ENCODE measurements around the gene AEBP2. TPM values are rescaled to one million over a fixed set of nuclear protein-coding genes. Genes with fewer than 3 reads are reported as not detected.

AEBP2 gene
- total and polyA plus RNA-seq, 2 of the 13 experiments (the other 11 are each of a cell fraction or from before 2014, with no cell fraction given), result 9.2 to 17.9 TPM

DNA sequence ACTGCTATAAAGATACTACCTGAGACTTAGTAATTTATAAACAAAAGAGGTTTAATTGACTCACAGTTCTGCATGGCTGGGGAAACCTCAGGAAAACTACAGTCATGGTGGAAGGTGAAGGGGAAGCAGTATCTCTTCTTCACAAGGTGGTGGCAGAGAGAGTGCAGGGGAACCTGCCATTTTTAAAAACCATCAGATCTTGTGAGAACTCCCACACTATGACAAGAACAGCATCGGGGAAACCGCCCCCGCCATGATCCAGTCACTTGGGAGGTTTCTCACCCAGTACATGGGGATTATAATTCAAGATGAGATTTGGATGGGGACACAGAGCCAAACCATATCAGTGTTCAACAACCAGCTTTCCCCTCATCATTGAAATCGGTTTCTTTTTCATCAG is 49.9 kb downstream of the AEBP2 start (continued):
- TF ChIP-seq ERF (CRISPR knock-in tag; IDR thresholded peaks at IDR 0.05), result no peak

DNA sequence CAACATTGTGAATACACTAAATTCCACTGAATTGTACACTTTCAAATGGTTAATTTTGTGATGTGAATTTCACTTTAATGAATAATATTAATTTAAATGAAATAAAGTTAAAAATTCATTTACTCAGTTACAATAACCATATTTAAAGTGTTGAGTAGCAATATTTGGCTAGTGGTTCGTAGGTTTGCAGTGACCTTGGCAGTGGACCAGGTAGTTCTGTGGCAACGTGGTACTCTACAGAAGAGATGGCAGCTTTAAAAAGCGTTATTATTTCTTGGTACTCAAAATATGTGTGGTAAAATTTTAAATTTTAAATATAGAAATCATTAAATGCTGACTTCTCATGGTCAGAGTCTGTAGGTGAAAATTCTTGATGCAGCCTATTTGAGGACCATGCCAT is 51.6 kb downstream of the AEBP2 start:
- Histone ChIP-seq H3K4me3 (replicated peaks in 1 of 3; ENCODE audit: insufficient read depth in 1 of 3, low read depth in 2 of 3, low read length in 3 of 3) (no peak overlapping the region), H3K9ac (ENCODE audit: insufficient read depth, low read depth, low read length) (no peak overlapping the region), H3K4me2 (ENCODE audit: low read depth, low read length) (no peak overlapping the region), H3K27ac (ENCODE audit: extremely low read length, insufficient read depth, low read length) (no peak overlapping the region), H4K20me1 (ENCODE audit: insufficient read depth, low read length) (no peaks in the 10 kb centered on the region), H3K4me1 (ENCODE audit: insufficient read depth, low read length) (no peaks in the 10 kb centered on the region), H3K36me3 (replicated peaks in 1 of 2; ENCODE audit: control insufficient read depth in 1 of 2, insufficient read depth in 2 of 2, low read length in 2 of 2) (peaks cover 0 to 27% of the 10 kb centered on the region in 2 experiments; a peak in 4 of 5 replicates), H2AFZ (ENCODE audit: low read length) (no peak overlapping the region), H3K27me3 (ENCODE audit: control insufficient read depth in 1 of 2, insufficient read depth in 2 of 2, low read length in 2 of 2) (no peaks in the 10 kb centered on the region), H3K9me3 (ENCODE audit: low read length) (no peaks in the 10 kb centered on the region), H3K79me2 (ENCODE audit: insufficient read depth, low read length) (peaks cover 26% of the 10 kb centered on the region)
- DNase-seq (ENCODE audit: low spot score) (no peak), FAIRE-seq (no peak), ATAC-seq (no peak)
- in situ Hi-C loops (cut with HindIII; ENCODE audit: extremely low pct_ligation_motif_present, low pct_unique_long_range_greater_than_20kb), result no loop called here
- intact Hi-C loops (cut with micrococcal nuclease; ENCODE audit: unreplicated experiment), result no loop called here
- BruUV-seq (replicated peaks), result no TSS peak
- CTCF ChIA-PET (ENCODE audit: low intra/inter-chr PET ratio, low total read pairs), result no interaction called here
- WGBS (ENCODE audit: low lambda C conversion rate), result 99% methylated on average over 3 of the region's 3 CpGs
- POLR2A ChIA-PET, result no interaction called here
- no peak for TF ChIP-seq SKI (IDR thresholded peaks at IDR 0.05; ENCODE audit: partially characterized antibody)
- TF ChIP-seq MXD4 (CRISPR knock-in tag; IDR thresholded peaks at IDR 0.05), result no peak
- TF ChIP-seq, protein P1, sequence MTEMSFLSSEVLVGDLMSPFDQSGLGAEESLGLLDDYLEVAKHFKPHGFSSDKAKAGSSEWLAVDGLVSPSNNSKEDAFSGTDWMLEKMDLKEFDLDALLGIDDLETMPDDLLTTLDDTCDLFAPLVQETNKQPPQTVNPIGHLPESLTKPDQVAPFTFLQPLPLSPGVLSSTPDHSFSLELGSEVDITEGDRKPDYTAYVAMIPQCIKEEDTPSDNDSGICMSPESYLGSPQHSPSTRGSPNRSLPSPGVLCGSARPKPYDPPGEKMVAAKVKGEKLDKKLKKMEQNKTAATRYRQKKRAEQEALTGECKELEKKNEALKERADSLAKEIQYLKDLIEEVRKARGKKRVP (CRISPR knock-in tag; IDR thresholded peaks at IDR 0.05), result no peak
- no peak for TF ChIP-seq ZSCAN30 (CRISPR knock-in tag; IDR thresholded peaks at IDR 0.05)
- no peak for TF ChIP-seq RORA (CRISPR knock-in tag; IDR thresholded peaks at IDR 0.05)
- TF ChIP-seq, protein P2, sequence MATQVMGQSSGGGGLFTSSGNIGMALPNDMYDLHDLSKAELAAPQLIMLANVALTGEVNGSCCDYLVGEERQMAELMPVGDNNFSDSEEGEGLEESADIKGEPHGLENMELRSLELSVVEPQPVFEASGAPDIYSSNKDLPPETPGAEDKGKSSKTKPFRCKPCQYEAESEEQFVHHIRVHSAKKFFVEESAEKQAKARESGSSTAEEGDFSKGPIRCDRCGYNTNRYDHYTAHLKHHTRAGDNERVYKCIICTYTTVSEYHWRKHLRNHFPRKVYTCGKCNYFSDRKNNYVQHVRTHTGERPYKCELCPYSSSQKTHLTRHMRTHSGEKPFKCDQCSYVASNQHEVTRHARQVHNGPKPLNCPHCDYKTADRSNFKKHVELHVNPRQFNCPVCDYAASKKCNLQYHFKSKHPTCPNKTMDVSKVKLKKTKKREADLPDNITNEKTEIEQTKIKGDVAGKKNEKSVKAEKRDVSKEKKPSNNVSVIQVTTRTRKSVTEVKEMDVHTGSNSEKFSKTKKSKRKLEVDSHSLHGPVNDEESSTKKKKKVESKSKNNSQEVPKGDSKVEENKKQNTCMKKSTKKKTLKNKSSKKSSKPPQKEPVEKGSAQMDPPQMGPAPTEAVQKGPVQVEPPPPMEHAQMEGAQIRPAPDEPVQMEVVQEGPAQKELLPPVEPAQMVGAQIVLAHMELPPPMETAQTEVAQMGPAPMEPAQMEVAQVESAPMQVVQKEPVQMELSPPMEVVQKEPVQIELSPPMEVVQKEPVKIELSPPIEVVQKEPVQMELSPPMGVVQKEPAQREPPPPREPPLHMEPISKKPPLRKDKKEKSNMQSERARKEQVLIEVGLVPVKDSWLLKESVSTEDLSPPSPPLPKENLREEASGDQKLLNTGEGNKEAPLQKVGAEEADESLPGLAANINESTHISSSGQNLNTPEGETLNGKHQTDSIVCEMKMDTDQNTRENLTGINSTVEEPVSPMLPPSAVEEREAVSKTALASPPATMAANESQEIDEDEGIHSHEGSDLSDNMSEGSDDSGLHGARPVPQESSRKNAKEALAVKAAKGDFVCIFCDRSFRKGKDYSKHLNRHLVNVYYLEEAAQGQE (IDR thresholded peaks at IDR 0.05; ENCODE audit: borderline replicate concordance in 1 of 2, low read depth in 1 of 2, low read length in 2 of 2), result no peak
- TF ChIP-seq ZNF460 (CRISPR knock-in tag; IDR thresholded peaks at IDR 0.05; ENCODE audit: borderline replicate concordance), result no peak
- TF ChIP-seq NKX3-1 (CRISPR knock-in tag; IDR thresholded peaks at IDR 0.05), result no peak
- TF ChIP-seq, protein P3, sequence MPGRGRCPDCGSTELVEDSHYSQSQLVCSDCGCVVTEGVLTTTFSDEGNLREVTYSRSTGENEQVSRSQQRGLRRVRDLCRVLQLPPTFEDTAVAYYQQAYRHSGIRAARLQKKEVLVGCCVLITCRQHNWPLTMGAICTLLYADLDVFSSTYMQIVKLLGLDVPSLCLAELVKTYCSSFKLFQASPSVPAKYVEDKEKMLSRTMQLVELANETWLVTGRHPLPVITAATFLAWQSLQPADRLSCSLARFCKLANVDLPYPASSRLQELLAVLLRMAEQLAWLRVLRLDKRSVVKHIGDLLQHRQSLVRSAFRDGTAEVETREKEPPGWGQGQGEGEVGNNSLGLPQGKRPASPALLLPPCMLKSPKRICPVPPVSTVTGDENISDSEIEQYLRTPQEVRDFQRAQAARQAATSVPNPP (CRISPR knock-in tag; IDR thresholded peaks at IDR 0.05), result no peak
- no peak for TF ChIP-seq ZNF256 (CRISPR knock-in tag; conservative IDR thresholded peaks at IDR 0.05)
- TF ChIP-seq, protein P4, sequence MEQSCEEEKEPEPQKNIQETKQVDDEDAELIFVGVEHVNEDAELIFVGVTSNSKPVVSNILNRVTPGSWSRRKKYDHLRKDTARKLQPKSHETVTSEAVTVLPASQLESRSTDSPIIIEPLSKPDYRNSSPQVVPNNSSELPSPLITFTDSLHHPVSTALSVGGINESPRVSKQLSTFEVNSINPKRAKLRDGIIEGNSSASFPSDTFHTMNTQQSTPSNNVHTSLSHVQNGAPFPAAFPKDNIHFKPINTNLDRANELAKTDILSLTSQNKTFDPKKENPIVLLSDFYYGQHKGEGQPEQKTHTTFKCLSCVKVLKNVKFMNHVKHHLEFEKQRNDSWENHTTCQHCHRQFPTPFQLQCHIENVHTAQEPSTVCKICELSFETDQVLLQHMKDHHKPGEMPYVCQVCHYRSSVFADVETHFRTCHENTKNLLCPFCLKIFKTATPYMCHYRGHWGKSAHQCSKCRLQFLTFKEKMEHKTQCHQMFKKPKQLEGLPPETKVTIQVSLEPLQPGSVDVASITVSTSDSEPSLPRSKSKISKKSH (CRISPR knock-in tag; IDR thresholded peaks at IDR 0.05; ENCODE audit: borderline replicate concordance), result no peak
- TF ChIP-seq SUZ12 (IDR thresholded peaks at IDR 0.05; ENCODE audit: low read depth, low read length), result no peak
- TF ChIP-seq, protein P5, sequence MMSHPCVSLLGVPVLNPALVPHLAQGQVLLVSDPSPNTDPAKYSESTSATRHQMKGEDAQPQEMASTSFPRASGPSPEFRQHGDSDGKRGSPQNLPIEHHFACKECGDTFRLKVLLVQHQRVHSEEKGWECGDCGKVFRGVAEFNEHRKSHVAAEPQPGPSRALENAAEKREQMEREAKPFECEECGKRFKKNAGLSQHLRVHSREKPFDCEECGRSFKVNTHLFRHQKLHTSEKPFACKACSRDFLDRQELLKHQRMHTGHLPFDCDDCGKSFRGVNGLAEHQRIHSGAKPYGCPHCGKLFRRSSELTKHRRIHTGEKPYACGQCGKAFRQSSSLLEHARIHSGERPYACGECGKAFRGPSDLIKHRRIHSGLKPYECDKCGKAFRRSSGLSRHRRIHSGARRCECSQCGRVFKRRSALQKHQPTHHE (CRISPR knock-in tag; IDR thresholded peaks at IDR 0.05; ENCODE audit: borderline replicate concordance), result no peak
